K562 (cell line): ENCODE results near the gene FOXN1. TPM values are rescaled to one million over a fixed set of nuclear protein-coding genes. Genes with fewer than 3 reads are reported as not detected.

Experiments
- BHLHE40 ChIP-seq: IDR thresholded peaks from 2 replicates; pipeline ENCODE4 v1.6.1; 2011; ENCODE audit warnings: low read length, improper control_type of control experiment
- CHD1 ChIP-seq: fragments of 200-600 bp; sonication (generic); IDR thresholded peaks from one replicate; pipeline ENCODE4 v1.6.1; 2012; ENCODE audit warnings: mild to moderate bottlenecking, moderate library complexity, low read length, inconsistent platforms
- CSDE1 ChIP-seq, 2 experiments: fragments of 450-650 bp; IDR thresholded peaks; 2 replicates each; pipeline ENCODE4 v1.6.1; 2016; ENCODE audit warnings: mild to moderate bottlenecking in 1 of 2
- FOXJ3 ChIP-seq: sonication (generic); formaldehyde crosslinking; IDR thresholded peaks from 2 replicates; pipeline ENCODE4 v1.4.0; 2020; ENCODE audit warnings: mild to moderate bottlenecking, missing genetic modification reagents
- GTF3C2 ChIP-seq: IDR thresholded peaks from 3 replicates; pipeline ENCODE4 v1.6.1; 2011; ENCODE audit warnings: borderline replicate concordance, mild to moderate bottlenecking, moderate library complexity; ENCODE audit not compliant: insufficient read length; ENCODE audit errors: extremely low read depth
- HDAC2 ChIP-seq: fragments of 450-650 bp; IDR thresholded peaks from 2 replicates; pipeline ENCODE4 v1.6.1; 2016; ENCODE audit warnings: mild to moderate bottlenecking
- HMBOX1 ChIP-seq: sonication (generic); IDR thresholded peaks from 2 replicates; pipeline ENCODE4 v1.6.1; 2016
- KLF13 ChIP-seq: fragments of 450-650 bp; IDR thresholded peaks from 2 replicates; pipeline ENCODE4 v1.6.1; 2016; ENCODE audit warnings: missing genetic modification characterization, low read depth, mild to moderate bottlenecking, missing compliant biosample characterization, moderate library complexity, borderline replicate concordance
- MTF1 ChIP-seq: fragments of 250-450 bp; sonication (Bioruptor Pico); IDR thresholded peaks from 2 replicates; pipeline ENCODE4 v1.9.0; 2021; ENCODE audit warnings: moderate library complexity, mild to moderate bottlenecking, inconsistent platforms, borderline replicate concordance
- RB1 ChIP-seq: fragments of 450-650 bp; IDR thresholded peaks from 2 replicates; pipeline ENCODE4 v1.6.1; 2017; ENCODE audit warnings: low read depth, mild to moderate bottlenecking
- RNF2 ChIP-seq: sonication (generic); IDR thresholded peaks from 2 replicates; pipeline ENCODE4 v1.6.1; 2016
- SUPT5H ChIP-seq: fragments of 450-650 bp; IDR thresholded peaks from 2 replicates; pipeline ENCODE4 v1.6.1; 2016
- ZBTB11 ChIP-seq, 3 experiments: fragments of 200-800 bp in 1 of 3; fragments of 250-450 bp in 1 of 3; fragments of 450-650 bp in 1 of 3; sonication (Bioruptor Pico) in 1 of 3; sonication (Bioruptor generic) in 1 of 3; formaldehyde crosslinking in 1 of 3; IDR thresholded peaks; 2 replicates each; pipeline versions ENCODE4 v1.6.1 to v1.8.0; 2016 to 2022; ENCODE audit warnings: mild to moderate bottlenecking in 2 of 3, missing genetic modification characterization in 2 of 3, missing compliant biosample characterization in 1 of 3, moderate library complexity in 1 of 3
- ZNF143 ChIP-seq: sonication (generic); formaldehyde crosslinking; IDR thresholded peaks from 2 replicates; pipeline ENCODE4 v1.9.0; 2022; ENCODE audit warnings: mild to moderate bottlenecking, missing genetic modification reagents
- ZNF77 ChIP-seq: fragments of 250-450 bp; sonication (Bioruptor Pico); IDR thresholded peaks from 2 replicates; pipeline ENCODE4 v1.5.0; 2020
- polyA plus RNA-seq, 8 experiments: library from polyadenylated mRNA; depleted of rRNA in 4 of 8; stranded (reverse) in 5 of 8; unstranded in 3 of 8; fragments of >200 nt; fragmentation: Nextera tagmentation in 2 of 8; fragmentation: Illumina TruSeq in 1 of 8; extraction: Ambion mirVana in 2 of 8; extraction: Trizol in 1 of 8; gene quantifications; 2 replicates each; pipeline versions ENCODE4 v1.2.1 to v1.2.3, GENCODE V29; 2011 to 2014; ENCODE audit warnings: inconsistent platforms in 1 of 8, missing spikeins in 1 of 8
- total RNA-seq, 7 experiments: library from RNA; depleted of rRNA in 6 of 7; stranded (reverse); fragments of >200 nt in 6 of 7; fragmentation: Illumina TruSeq in 2 of 7; extraction: Trizol in 2 of 7; gene quantifications; 2 replicates each; pipeline versions ENCODE4 v1.2.1 to v1.2.3, GENCODE V29; 2011 to 2021; ENCODE audit warnings: low replicate concordance in 1 of 7

The FOXN1 gene
- total and polyA plus RNA-seq, 9 of the 15 experiments (the other 6 are each of a cell fraction or from before 2014, with no cell fraction given), result not detected

- TF ChIP-seq MTF1 (no peak), CSDE1 (IDR thresholded peaks at IDR 0.05) (no peak), RNF2 (no peak), SUPT5H (no peak), ZNF143 (CRISPR knock-in tag) (no peak), GTF3C2 (no peak), HDAC2 (no peak), HMBOX1 (no peak), BHLHE40 (no peak), CHD1 (peak; percentile 84), ZBTB11 (CRISPR knock-in tag; IDR thresholded peaks at IDR 0.05) (no peak), FOXJ3 (CRISPR knock-in tag) (no peak), ZNF77 (no peak), KLF13 (tag) (no peak), RB1 (peak; percentile 56; the same call in 1 of the 2 replicates)
Measured at GRCh38 chr17:28570716-28571360, 64.7 kb downstream of the FOXN1 start (continued).
